GM18868 (cell line): Measurements from ENCODE around the gene PRDM16.

ENCODE experiments used
- ATAC-seq: cut with Tn5 transposase; IDR thresholded peaks from one replicate; pipeline ENCODE4 v1.9.1; 2021; ENCODE audit warnings: mild to moderate bottlenecking, moderate library complexity; ENCODE audit not compliant: unreplicated experiment

Gene PRDM16

DNA sequence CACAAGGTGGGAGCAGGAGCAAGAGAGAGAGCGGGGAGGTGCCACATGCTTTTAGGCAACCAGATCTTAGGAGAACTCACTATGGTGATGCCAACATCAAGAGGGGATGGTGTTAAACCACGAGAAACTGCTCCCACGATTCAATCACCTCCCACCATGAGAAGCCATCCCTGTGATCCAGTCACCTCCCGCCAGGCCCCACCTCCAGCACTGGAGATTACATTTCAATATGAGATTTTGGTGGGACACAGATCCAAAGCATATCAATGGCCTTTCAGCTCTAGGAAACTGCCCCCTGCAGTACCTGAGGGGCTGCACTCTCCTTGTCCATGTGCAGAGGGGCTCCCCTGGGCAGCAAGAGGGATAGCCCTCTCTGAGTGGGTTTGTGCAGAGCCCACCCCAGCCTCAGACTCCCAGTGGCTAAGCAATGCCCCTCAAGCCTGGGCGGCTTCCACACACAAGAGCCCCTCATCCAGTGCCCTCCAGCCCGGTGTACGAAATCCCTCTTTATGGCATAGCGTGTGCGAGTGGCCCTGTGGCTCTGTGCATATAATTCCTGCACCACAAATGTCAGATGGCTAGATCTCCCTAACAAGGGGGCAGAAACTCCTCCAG lies 15.5 kb upstream of the PRDM16 start:
- ATAC-seq: no peak

DNA sequence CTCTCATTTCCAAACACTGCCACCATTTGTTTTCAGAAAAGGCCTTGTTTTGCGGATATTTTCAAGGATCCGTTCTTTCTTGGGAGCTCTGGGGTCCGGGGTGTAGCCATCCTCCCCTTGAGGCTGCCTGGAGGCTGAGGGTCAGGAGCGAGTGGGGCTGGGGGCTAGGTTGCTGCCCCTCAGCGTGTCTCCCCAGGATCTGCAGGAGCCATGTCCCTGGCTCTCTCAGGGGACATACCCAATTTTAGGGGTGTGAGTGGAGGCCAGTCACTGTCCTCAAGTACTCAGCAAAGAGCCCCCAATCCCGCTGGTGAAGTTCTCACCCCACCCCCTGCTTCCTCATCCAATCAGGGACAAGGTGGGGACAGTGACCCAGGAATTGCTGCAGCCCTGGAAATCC lies 15.0 kb upstream of the PRDM16 start:
- ATAC-seq: no peak

DNA sequence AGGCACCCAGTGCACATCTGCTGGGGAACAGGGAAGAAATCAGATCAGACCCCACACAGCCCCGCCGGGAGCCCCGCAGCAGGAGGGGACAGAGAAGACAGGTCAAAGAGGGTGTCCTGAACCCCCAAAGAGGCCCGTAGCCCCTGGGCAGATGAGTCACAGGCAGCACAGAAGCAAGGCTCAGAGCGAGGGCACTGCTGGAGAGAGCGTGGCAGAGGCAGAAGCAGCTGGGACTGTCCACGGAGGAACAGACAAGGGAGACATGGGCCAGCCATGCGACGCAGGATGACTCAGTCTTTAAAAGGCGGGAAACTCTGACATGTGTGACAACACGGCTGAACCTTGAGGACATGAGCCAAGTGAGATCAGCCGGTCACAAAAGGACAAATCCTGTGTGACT lies 14.5 kb upstream of the PRDM16 start:
- no peak for ATAC-seq

DNA sequence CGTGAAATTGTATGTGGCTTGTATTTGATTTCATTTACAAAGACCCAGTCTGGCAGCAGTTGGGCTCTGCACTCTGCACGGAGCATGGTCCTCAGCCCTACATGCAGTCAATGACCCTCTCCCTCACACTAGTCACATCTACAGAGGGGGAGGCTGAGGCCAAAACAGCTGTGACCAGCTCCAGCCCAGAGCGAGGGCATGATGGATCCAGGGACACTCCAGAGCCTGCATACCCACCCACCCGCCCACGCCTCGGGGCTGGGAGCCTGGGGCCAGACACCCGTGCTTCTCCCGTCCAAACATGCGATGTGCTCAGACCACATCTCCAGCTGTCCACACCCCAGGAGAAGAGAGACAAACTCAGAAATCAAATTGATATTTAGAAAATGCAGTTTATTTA lies 14.0 kb upstream of the PRDM16 start:
- ATAC-seq: no peak

DNA sequence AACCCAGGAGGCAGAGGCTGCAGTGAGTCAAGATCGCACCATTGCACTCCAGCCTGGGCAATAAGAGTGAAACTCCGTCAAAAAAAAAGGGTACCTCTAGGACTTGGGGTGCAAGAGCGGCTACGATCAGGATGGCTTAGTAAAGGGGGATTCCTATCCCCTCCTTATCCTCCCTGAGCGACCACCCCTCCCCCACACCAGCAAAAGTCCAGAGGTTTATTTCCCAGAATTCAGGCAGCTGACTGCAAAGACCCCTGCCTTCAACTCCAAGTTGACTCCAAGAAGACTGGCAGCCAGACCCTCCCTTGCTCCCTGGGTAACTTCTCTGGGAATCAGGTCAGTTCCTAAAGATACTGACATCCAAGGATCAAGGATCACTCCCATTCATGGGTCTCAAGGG lies 12.4 kb upstream of the PRDM16 start:
- ATAC-seq: no peak

DNA sequence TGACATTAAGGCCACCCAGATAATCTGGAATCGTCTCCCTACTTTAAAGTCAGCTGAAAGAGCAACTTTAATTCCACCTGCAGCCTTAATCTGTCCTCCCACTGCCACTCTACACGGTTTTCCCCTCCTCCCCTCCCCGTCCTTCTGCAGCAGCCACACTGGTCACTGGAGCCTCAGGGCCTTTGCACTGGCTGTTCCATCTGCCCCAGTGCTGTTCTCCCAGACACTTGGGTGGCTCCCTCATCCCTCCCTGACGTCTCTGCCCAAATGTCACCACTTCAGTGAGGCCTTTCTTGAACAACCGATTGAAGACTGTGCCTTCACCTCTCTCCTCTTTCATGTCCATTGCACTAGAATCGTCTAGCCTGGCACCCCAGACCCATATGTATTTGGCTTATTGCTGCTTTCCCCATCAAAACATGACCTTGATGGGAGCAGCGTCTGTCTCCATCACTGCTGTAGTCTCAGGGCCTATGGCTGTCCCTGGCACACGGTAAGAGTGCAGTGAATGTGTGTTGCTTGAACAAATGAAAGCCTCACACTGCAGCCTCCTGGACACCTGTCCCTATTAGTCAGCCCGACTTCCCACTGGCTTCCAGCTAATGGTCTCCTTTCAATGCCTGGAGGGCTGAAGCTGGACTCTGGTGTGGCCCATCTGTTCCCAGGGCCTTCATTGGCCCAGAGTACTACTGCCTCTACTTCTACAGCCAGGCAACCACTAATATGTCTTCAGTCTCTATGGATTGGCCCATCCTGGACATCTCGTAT lies 10.6 kb upstream of the PRDM16 start:
- no peak for ATAC-seq

DNA sequence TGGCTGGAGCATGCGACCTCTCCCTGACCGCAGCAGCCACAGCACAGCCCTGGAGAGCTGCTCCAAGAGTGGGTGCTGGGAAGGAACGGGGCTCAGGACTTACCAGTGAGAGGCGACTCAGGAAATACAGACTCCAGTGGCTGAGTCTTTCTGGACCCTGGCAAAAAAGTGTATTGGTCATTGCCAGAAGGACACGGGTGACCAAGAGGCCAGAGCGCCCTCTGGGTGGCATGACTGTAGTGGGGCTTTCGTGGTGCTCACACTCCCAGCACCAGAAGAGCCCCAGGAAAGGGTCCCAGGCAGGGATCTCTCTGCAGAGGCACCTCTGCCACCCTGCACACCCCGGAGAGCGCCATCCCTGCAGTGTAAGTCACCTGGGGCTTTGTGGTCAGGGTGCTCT lies 8.9 kb upstream of the PRDM16 start:
- no peak for ATAC-seq

DNA sequence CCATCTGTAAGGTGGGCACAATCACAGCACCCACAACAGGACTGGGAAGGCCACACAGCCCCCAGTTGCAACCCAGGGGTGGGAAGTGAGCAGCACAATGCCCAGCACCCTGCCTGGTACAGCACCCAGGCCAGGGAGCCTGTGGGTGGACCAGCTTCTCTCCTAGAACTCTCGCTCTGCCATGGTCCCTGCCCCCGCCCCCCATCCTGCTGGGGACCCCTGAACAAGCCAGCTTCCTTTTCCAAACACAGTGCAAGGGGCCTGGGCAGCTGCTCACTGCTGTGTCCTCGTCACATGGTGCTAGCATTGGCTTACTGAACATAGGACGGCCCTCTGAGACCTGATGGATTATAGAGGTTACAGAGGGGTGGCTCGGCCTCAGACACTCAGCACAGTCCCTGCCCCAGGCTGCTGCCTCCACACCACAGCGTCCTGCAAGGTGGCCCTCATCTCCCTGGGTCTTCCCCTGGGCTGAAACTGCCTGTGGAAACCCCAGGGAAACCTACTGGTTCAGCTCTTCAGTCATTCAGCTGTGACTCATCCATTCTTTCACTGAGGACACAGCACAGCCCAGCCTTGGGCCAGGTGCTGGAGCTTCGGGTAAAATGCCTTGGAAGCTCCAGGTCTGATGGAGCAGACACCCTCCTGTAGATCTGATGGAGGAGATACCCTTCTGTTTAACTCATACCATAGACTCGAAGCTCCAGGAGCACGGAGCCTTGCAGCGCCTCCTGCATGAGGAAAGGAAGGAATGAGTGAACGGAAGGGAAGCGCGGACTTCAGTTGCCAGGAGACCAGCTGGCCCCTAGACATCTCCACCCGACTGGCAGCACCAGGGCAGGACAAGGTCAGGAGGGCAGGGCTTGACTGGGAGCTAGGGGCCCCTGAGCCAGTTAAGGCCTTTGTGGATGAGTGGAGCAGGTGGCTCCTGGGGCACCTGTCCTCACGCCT lies 8.1 kb upstream of the PRDM16 start:
- no peak for ATAC-seq

DNA sequence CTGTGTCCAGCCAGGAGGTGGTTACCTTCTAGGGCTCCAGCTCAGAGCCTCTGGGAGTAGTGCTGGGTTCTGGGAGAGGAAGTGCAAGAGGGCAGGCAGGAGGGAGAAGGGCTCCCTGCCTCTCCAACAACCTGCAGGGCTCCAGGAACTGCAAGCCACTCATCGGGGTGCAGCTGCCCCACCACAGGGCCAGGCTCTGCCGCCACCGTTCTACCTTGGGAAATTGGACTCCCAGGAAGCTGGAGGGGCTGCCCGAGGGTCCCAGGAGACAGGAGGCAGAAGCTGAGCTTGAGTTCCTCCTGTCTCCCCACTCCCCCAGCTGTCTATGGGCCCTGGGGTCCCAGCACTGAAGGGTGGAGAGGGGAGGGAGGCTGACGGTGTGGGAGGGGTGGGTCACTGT lies 7.4 kb upstream of the PRDM16 start:
- no peak for ATAC-seq

DNA sequence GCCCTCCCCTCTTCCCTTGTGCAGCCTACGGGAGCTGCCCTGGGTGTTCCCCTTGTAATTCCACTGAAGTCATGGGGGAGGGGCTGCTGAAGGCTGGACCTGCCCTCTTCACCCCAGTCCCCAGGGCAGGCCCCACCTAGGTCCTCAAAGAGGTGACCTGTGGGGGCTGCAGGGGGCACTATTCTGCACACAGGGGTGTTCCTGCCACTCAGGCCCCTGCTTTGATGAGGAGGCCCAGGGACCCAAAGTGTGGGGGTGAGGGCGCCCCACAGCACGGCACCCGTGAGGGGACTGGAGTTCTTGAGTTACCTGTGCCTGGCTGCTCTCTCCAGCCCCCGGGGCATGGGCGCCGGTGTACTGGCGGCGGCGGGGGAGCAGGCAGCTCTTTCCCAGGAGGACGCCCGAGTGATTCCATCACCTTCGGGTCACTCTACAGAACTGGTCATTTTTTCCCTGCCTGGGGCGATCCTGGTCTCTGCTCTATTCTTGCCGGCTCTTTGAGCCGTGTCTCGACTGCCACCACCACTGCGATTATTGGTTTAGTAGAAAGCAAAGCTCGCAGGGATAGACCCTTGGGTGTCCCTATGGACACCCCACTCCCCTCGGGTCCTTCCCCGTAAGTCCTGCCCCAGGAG lies 6.9 kb upstream of the PRDM16 start:
- ATAC-seq: no peak

DNA sequence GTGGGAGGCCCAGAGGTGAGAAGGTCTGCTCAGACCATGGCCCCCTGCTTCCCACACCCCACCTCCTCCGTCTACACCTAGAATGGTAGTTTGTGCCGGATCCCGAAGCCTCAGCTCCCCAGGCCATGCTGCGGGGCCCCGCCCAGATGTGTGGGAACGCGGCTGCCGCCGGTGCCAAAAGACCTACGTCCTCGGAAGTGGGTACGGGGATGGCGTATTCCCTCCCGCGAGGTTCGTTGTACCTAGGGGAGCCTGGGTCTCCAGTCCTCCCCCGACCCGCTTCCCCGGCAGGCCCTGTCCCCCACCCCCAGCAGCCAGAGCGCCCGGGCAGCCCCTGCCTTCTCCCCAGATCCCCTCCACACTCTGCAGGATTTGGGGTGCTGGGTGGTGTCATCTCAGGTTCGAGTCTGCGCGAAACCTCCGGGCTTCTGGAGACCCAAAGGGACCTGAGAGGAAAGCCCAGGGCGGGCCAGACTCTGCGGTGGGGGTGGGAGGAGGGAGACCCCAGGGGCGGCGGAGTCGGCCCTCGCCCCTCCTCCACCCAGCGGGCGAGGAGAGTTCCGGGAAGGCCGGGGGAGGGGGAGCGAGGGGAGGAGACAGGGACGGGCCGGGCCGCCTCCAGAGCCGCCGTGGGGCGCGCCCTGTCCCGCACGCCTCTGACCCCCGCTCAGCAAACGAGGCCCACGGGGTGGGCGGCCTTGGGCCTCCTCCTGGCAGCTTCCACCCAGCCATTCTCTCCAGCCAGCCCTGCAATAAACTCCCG lies 6.2 kb upstream of the PRDM16 start:
- no peak for ATAC-seq

DNA sequence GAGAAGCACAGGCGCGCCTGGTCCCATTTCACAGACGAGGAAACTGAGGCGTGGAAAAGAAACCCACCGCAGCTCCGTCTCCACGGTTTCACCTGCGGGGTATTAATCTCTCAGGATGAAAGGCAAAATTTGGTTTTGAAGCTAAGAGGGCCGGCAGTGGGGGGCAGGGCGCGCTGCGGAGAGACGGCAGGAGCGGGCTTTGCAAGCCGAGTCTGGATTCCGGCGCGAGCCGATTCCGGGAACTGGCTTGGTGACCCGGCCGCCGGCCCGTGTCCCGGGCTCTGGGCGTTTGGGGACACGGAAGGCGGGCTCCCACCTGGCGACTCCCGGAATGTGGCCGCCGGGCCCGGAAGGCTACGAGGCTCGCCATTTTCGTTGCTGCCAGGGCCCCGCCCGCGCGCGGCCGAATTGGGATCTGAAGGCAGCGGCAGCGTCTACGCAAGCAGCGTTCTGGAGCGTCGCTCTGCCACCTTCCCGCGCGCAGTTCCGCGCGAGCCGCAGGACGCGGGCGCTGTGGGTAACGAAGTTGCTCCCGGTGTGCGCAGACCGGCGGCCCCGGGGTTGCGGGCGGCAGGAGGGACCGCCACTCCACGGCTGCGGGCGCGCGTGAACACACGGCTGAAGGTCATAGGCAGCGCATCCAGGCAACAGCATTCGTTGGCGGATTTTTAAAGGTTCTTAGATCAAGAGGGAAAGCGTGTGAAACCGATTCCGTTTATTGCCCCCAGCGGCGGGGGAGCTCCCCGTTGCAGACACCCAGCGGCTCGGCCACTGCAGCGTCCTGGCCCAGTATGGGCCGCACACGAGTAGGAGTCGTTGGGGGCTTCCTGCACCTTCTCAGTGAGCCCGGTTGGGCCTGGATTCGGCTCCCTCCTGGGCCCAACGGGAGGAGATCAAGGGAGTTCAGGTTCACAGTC lies 5.4 kb upstream of the PRDM16 start:
- no peak for ATAC-seq

DNA sequence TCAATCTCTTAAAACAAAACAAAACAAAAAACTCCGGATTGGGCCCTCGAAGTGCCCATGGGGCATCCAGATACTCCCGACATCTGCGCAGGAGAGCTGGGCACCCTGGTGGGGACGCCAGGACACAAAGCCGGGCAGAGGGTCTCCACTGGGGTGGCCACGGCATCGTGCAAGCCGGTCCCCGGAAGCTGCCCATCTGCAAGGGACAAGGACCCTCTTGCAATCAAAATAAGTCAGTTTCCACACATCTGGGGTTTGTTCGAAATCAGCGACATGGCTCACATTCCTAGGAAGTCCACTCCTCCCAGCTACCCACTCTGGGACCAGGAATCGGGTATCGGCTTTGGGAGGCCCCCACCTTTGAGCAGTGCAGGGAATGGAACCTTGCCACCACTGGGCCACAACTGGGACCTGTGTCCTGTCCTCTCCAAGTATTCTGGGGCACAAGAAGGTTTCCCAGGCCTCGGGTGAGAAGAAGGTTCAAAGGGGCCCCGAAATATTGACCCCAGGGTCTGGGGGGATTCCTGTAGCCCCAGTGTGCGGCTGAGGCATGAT lies 4.6 kb upstream of the PRDM16 start:
- no peak for ATAC-seq

DNA sequence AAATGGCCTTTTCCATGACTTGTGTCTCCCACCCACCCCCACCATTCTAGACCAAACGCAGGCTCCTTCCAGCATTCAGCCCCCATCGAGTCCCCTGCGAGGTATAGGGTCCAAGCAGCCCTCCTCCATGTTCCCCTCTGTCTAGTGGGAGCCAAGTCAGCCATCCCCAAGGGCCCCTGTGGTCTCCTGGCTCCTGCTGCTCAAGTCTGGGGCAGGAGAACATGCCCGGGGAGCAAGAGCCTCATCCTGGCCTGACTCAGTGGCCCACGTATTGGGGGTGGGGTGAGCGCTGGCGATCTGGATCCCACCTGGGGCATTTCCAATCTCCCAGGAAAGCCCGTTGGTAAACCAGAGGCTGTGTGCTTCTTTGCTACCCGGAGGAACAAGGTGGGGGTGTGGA lies 4.1 kb upstream of the PRDM16 start:
- no peak for ATAC-seq

DNA sequence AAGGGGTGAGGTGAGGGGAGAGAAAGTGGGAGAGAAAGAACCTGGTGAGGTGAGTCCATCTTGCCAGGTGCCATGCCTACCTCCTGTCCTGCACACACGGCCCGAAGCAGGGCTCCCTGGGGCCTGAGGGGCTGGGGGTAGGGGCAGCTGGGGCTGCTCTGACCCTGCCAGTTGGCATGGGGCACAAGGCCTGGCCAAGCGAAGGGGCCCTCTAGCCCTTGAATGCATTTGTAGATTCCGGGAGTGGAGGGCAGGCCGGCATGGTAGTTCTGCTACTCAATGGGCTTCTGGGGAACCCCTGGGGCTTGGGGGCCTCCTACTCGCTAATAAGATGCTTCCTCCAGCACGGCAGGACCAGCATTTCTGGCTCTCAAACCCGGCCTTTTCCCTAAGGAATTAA lies 3.6 kb upstream of the PRDM16 start:
- no peak for ATAC-seq

DNA sequence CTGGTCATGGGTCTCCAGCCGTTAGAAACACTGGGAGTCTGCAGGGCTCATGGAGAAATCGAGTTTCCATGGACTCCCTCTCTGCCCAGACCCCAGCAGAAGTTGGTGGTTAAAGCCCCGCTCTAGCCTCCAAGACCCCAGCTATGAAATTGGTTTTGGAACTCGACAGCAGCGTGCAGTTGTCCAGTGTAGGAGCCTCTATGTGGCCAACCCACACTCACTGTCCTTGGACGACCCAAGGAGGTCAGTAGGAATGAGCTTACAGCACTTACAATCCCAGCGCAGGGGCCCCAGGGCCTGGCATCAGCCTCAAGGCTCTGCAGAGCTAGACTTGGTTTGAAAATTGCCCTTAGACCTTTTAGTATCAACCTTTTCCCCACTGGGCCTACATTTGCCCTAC lies 3.2 kb upstream of the PRDM16 start:
- ATAC-seq: no peak

DNA sequence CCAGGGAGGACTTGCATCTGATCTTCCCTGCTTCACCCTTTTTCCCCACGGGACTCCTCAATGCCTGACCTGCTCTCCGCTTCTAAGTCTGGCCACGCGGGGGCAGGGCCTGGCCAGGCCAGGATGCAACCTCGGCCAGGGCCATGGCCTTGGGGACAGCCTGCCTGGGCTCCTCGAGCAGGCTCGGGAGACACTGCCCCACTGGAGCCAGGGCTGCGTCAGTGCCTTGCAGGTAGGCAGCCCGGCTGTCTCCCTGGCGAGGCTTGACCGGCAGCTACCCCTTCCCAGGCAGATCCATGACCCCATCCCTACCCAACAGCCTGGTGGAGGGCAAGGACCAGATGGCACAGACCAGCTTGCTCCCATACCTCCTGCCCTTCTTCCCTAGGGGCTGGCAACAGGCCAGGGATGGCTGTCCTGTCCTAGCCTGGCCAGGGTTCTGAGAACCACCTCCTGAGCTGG lies 2.7 kb upstream of the PRDM16 start:
- no peak for ATAC-seq

DNA sequence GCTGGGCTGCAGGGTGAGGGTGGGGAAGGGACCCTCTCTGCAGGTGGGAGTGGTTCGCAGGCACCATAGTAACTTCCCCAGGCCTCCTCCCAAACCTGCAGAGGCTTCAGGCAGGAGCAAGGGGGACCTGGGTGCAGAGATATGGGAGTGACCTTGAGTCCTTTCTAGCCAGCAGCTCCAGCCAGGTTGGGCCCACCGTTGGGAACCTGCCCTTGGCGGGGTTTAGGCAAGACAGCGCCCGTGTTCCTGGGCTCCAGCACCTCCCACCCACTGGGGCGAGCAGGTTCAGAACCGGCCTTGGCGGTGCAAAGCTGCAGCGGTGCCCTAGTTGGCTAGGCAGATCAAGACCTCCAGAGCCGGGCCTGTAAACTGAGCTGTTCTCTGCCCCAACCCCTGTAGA lies 2.2 kb upstream of the PRDM16 start:
- ATAC-seq: no peak

DNA sequence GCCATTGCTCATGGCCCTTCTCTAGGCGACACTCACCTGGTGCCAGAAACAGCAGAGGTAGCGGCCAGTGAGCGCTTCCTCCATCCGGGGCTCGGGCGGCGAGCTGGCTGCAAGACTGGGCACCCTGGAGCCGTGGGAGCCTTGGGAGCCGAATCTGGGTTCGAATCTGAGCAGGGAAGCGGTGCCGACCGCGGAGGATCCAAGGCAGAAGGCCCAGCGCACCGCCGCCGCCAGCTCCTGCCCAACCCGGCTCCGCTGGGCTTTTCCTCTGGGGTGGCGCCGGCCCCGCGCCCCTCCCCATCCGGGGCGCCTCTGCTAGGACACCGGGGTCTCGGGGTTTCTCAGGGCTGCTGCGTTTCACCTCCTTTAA lies 1.7 kb upstream of the PRDM16 start:
- no peak for ATAC-seq
